RWPE2 (cell line): Measurements from ENCODE around the gene TENM4.

Source experiments
- ATAC-seq: fragments of 200-7000 bp; cut with Tn5 transposase; 3 replicates; pipeline ENCODE4 v1.9.1; 2021; ENCODE audit warnings: low read depth
- DNase-seq: peaks from one replicate; pipeline ENCODE4 v3.0.0-alpha.2; 2020; ENCODE audit warnings: low spot score
- H3K27ac ChIP-seq: fragments of 450-650 bp; 2 replicates; pipeline ENCODE4 v1.5.1; 2017; ENCODE audit warnings: mild to moderate bottlenecking; ENCODE audit not compliant: poor library complexity, severe bottlenecking
- H3K27me3 ChIP-seq: fragments of 250-450 bp; sonication (Bioruptor Pico); 2 replicates; pipeline ENCODE4 v1.5.1; 2021; ENCODE audit warnings: mild to moderate bottlenecking, moderate library complexity; ENCODE audit not compliant: insufficient read depth, poor library complexity, severe bottlenecking
- H3K36me3 ChIP-seq: fragments of 250-450 bp; sonication (Bioruptor Pico); 2 replicates; pipeline ENCODE4 v1.5.1; 2020; ENCODE audit warnings: low read depth, mild to moderate bottlenecking, moderate library complexity
- H3K4me1 ChIP-seq: fragments of 250-450 bp; sonication (Bioruptor Pico); 2 replicates; pipeline ENCODE4 v1.5.1; 2021; ENCODE audit warnings: mild to moderate bottlenecking, moderate library complexity; ENCODE audit not compliant: insufficient read depth, poor library complexity, severe bottlenecking
- H3K4me3 ChIP-seq: fragments of 250-450 bp; sonication (Bioruptor Pico); 2 replicates; pipeline ENCODE4 v1.5.1; 2021; ENCODE audit warnings: mild to moderate bottlenecking, moderate library complexity; ENCODE audit not compliant: severe bottlenecking
- H3K9me3 ChIP-seq: fragments of 250-450 bp; sonication (Bioruptor Pico); 2 replicates; pipeline ENCODE4 v1.5.1; 2021; ENCODE audit warnings: mild to moderate bottlenecking, moderate library complexity; ENCODE audit not compliant: severe bottlenecking
- TF ChIP-seq, protein P1 (sequence below): fragments of 450-650 bp; IDR thresholded peaks from one replicate; pipeline ENCODE4 v1.5.1; 2017; ENCODE audit warnings: mild to moderate bottlenecking, moderate library complexity; ENCODE audit not compliant: poor library complexity, severe bottlenecking

Gene TENM4

DNA sequence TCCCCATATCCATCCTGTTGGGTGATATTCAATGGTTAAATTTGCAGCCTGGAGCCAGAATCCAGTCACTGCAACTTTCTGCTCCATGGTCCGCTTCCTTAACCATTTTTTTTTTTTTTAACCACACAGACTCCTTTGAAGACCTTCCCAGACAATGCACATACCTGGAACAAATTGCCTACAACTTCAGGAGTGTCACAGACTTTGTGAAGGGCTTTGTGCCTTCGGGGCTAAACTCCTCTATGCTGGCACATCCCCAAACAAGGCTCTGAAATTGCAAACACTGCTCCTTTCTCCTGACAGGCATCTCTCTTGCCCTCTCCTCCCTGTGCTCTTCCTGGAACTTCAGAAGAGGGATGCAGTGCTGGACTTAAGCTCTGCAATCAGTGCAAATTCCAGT lies 40.6 kb downstream of the TENM4 start:
- ATAC-seq (no peak), DNase-seq (no peak)
- Histone ChIP-seq H3K27me3 (no peaks in the 10 kb centered on the region), H3K4me1 (peaks cover 13% of the 10 kb centered on the region), H3K27ac (no peak overlapping the region), H3K4me3 (no peak overlapping the region), H3K9me3 (no peaks in the 10 kb centered on the region), H3K36me3 (no peaks in the 10 kb centered on the region)
- TF ChIP-seq, protein P1, sequence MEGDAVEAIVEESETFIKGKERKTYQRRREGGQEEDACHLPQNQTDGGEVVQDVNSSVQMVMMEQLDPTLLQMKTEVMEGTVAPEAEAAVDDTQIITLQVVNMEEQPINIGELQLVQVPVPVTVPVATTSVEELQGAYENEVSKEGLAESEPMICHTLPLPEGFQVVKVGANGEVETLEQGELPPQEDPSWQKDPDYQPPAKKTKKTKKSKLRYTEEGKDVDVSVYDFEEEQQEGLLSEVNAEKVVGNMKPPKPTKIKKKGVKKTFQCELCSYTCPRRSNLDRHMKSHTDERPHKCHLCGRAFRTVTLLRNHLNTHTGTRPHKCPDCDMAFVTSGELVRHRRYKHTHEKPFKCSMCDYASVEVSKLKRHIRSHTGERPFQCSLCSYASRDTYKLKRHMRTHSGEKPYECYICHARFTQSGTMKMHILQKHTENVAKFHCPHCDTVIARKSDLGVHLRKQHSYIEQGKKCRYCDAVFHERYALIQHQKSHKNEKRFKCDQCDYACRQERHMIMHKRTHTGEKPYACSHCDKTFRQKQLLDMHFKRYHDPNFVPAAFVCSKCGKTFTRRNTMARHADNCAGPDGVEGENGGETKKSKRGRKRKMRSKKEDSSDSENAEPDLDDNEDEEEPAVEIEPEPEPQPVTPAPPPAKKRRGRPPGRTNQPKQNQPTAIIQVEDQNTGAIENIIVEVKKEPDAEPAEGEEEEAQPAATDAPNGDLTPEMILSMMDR: no peak

DNA sequence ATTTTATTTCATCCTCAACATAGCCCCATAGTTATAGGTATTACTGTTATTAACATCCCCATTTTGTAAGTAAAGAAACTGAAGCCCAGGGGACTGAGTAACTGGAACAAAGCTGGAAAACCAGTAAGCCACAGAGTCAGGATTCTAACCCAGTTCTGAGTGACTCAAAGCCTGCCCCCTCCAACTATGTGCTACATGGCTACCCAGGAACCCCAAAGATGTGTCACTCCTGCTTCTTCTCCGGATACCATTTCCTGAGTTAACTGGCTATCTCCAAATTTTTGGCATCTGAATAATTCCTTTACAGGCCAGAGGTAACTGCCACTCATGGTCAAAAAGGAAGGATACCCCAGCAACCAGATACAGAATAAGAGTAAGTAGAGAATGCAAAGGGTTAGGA lies 43.6 kb downstream of the TENM4 start:
- no peak for DNase-seq
- Histone ChIP-seq H3K27ac (no peak overlapping the region), H3K27me3 (no peaks in the 10 kb centered on the region), H3K9me3 (no peaks in the 10 kb centered on the region), H3K4me1 (peaks cover 3% of the 10 kb centered on the region), H3K4me3 (no peak overlapping the region), H3K36me3 (no peaks in the 10 kb centered on the region)
- ATAC-seq: no peak; the same call in 2 of the 3 replicates
- TF ChIP-seq, protein P1: no peak

DNA sequence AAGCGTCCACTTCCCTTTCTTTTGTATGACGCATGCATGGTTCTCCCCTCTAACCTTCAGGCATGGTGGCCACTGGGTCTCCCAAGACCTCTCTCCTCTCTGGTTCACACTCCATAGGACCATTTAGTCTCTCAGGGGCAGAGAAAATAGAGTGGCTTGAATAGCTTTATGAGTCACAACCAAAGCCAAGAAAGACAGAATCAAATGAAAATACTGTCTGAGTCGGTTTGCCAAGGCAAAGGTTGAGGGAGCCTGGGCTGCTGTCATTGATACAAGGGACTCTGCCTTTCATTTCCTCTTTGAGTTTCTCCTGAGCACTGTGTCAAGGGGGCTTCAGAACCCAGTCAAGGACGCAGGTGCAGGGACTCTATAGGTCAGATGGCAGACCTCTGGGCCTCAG lies 44.2 kb downstream of the TENM4 start:
- no peaks in the 10 kb centered on the region for H3K9me3 ChIP-seq
- no peak overlapping the region for H3K4me3 ChIP-seq
- TF ChIP-seq, protein P1: no peak
- no peaks in the 10 kb centered on the region for H3K27me3 ChIP-seq
- H3K4me1 ChIP-seq: peaks cover 3% of the 10 kb centered on the region
- ATAC-seq (no peak), DNase-seq (no peak)
- H3K36me3 ChIP-seq: no peaks in the 10 kb centered on the region
- H3K27ac ChIP-seq: no peak overlapping the region

DNA sequence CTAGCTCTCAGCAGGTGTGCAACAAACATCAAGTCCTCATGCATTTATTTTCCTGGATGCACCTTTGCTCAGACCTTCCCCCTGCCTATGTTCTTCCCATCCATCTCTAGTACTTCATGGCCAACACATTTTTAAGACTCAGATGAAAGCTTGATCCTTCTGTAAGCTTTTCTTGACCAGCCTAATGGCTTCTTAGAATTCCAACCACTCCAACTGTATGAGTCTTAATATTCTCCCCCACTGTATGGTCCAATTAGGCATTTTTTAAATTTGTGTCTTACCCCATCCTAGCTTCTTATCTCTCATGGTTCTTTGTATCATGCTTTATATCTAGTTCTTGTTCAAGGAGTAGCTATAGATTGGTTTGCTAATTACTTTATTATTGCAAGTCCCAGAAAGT lies 44.8 kb downstream of the TENM4 start:
- DNase-seq (no peak), ATAC-seq (no peak)
- Histone ChIP-seq H3K36me3 (no peaks in the 10 kb centered on the region), H3K4me3 (no peak overlapping the region), H3K27me3 (no peaks in the 10 kb centered on the region), H3K9me3 (no peaks in the 10 kb centered on the region), H3K27ac (no peak overlapping the region), H3K4me1 (peaks cover 3% of the 10 kb centered on the region)
- TF ChIP-seq, protein P1: no peak

DNA sequence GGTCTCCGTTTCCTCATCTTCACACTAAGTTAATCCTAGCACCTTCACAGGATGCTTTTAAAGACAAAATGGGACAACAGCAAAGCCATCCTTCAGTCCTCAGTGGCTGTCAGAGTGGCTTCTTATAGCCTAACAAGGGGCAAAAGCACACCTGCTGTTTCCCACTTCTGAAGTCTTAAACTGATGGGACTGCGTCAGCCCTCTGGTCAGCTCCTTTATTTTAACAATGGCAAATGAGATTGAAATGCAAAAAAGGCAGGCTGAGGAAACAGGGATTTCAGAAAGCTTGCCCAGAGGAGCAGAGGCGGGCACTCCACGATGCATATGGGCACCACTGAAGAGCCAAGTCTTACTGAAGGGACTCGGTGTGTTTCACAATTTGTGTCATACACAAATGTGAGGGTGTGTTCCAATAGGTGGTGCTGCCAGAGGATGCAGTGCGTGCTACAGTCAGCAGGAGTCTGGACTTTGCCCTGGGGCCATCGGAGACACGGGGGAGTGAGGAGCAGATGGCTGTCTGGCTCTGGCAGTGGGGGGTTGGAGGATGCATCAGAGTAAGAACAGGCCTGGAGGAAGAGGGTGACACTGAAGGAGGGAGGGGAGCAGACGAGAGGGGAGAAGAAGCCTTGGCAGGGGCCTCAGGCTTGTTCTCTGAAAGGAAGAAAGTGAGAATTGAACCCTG lies 47.3 kb downstream of the TENM4 start:
- H3K4me3 ChIP-seq: no peak overlapping the region
- TF ChIP-seq, protein P1: no peak
- no peaks in the 10 kb centered on the region for H3K27me3 ChIP-seq
- ATAC-seq: no peak
- no peaks in the 10 kb centered on the region for H3K9me3 ChIP-seq
- H3K27ac ChIP-seq: no peak overlapping the region
- DNase-seq: no peak
- no peaks in the 10 kb centered on the region for H3K36me3 ChIP-seq
- H3K4me1 ChIP-seq: peaks cover 3% of the 10 kb centered on the region
